Chondrocyte (in vitro differentiated cells): ENCODE data around the gene TK2. TPM values are rescaled to one million over a fixed set of nuclear protein-coding genes. Genes with fewer than 3 reads are reported as not detected.

Source experiments
- DNase-seq: peaks from one replicate; pipeline ENCODE4 v3.0.0; 2021; ENCODE audit warnings: mixed read lengths, low spot score
- H3K27ac Mint-ChIP-seq: one replicate; pipeline ENCODE4 v1.8.0; 2021; ENCODE audit warnings: mild to moderate bottlenecking, moderate library complexity, mixed read lengths; ENCODE audit not compliant: unreplicated experiment
- H3K27me3 Mint-ChIP-seq: 2 replicates; pipeline ENCODE4 v1.8.0; 2021; ENCODE audit warnings: low read depth, mixed read lengths
- H3K36me3 Mint-ChIP-seq: 2 replicates; pipeline ENCODE4 v1.8.0; 2021; ENCODE audit warnings: low read depth, mixed read lengths
- H3K4me1 Mint-ChIP-seq: 2 replicates; pipeline ENCODE4 v1.8.0; 2021; ENCODE audit warnings: low read depth, mild to moderate bottlenecking, mixed read lengths
- H3K4me3 Mint-ChIP-seq: one replicate; pipeline ENCODE4 v1.8.0; 2021; ENCODE audit warnings: mild to moderate bottlenecking, moderate library complexity, mixed read lengths; ENCODE audit not compliant: unreplicated experiment
- H3K9me3 Mint-ChIP-seq: 2 replicates; pipeline ENCODE4 v1.8.0; 2021; ENCODE audit warnings: low read depth, mixed read lengths
- CTCF ChIP-seq: fragments of 200-600 bp; sonication (generic); IDR thresholded peaks from 2 replicates; pipeline ENCODE4 v1.5.0; 2021; ENCODE audit warnings: antibody characterized with exemption, mild to moderate bottlenecking, moderate library complexity
- total RNA-seq: library from RNA; stranded (reverse); gene quantifications from 3 replicates; pipeline ENCODE4 v1.2.1, GENCODE V29; 2021

TK2 gene
- total RNA-seq, 1 donor from 2014 or later = 34.3 TPM

GRCh38 chr16:66560107-66560506 is 10.2 kb upstream of the TK2 start:
- no peaks in the 10 kb centered on the region for H3K9me3 Mint-ChIP-seq

DNA sequence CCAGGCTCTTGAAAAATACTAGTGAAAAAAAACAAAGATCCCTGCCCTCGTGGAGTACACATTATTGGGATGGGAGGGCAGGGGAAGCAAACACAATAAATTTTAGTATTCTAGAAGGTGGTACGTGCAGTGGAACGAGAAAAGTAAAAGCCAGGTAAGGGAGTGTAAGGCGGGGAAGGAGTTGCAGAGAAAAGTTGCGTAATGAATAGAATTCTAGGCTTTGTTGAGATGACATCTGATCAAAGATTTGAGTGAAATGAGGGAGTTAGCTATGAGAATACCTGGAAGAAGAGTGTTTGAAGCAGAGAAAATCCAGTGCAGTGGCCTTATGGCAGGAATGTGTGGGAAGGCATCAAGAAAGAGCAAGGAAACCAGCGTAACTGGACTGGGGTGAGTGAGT is 4.6 kb upstream of the TK2 start:
- DNase-seq = no peak
- no peak overlapping the region for H3K27ac Mint-ChIP-seq
- H3K4me1 Mint-ChIP-seq = peaks cover 53% of the 10 kb centered on the region
- no peak overlapping the region for H3K4me3 Mint-ChIP-seq
- H3K9me3 Mint-ChIP-seq = no peaks in the 10 kb centered on the region
- no peak for TF ChIP-seq CTCF
- no peaks in the 10 kb centered on the region for H3K27me3 Mint-ChIP-seq
- H3K36me3 Mint-ChIP-seq = peaks cover 5% of the 10 kb centered on the region

More at GRCh38 chr16:66560107-66560506, 10.2 kb upstream of the TK2 start:
- Mint-ChIP-seq H3K4me1 (peaks cover 13% of the 10 kb centered on the region), H3K36me3 (peaks cover 7% of the 10 kb centered on the region), H3K27me3 (no peaks in the 10 kb centered on the region), H3K27ac (no peak overlapping the region), H3K4me3 (no peak overlapping the region)
- no peak for DNase-seq
- TF ChIP-seq CTCF = no peak

- peaks cover 5% of the 10 kb centered on the region for H3K36me3 Mint-ChIP-seq
- peaks cover 57% of the 10 kb centered on the region for H3K4me1 Mint-ChIP-seq
- no peaks in the 10 kb centered on the region for H3K9me3 Mint-ChIP-seq
- no peak for TF ChIP-seq CTCF
- H3K27me3 Mint-ChIP-seq = no peaks in the 10 kb centered on the region
- H3K27ac Mint-ChIP-seq = no peak overlapping the region
- no peak for DNase-seq
- peak overlapping the region; percentile 92 for H3K4me3 Mint-ChIP-seq
These were observed 4.1 kb upstream of the TK2 start for GRCh38 chr16:66554021-66554420.

- Mint-ChIP-seq H3K36me3 (peaks cover 5% of the 10 kb centered on the region), H3K27me3 (no peaks in the 10 kb centered on the region), H3K4me1 (peaks cover 65% of the 10 kb centered on the region), H3K4me3 (peak overlapping the region; percentile 92), H3K9me3 (no peaks in the 10 kb centered on the region), H3K27ac (peak overlapping the region; percentile 63)
- DNase-seq = no peak
- TF ChIP-seq CTCF = no peak
These were observed 3.3 kb upstream of the TK2 start for GRCh38 chr16:66553223-66553622.

DNA sequence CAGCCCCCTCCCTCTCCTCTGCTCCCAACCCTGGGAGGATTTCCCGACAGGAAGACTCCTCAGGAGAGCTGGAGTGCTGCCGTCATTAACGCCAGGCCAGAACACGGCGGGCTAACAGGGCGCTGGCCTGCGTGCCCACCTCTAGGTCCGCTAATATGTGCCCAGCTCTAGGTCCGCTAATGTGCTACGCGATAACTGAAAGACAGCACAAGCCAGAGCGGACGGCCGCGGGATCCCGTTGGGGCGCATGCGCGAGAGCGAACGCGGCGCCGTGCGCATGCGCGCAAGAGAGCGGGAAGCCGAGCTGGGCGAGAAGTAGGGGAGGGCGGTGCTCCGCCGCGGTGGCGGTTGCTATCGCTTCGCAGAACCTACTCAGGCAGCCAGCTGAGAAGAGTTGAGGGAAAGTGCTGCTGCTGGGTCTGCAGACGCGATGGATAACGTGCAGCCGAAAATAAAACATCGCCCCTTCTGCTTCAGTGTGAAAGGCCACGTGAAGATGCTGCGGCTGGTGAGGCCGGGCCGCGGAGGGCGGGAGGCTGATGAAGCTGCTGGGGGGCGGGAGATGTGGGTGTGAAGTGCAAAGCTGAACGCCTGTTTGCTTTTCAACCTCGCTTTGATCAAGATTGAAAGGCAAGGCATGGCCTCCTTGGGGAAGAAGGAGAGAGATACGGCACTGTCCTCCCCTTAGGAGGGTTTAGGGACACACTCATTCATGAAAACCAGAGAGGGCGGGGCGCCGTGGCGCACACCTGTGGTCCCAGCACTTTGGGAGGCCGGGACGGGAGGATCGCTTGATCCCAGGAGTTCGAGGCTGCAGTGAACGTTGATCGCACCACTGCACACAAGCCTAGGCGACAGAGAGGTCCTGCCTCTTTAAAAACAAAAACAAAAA is 2.6 kb upstream of the TK2 start, which contains the start of gene CKLF:
Gene CKLF, plus strand, starts transcription at position 291 of the 892 bp plus-strand sequence. Its CDS starts 140 bp downstream, at position 431.
- no peak for DNase-seq
- H3K27me3 Mint-ChIP-seq = no peaks in the 10 kb centered on the region
- peaks cover 69% of the 10 kb centered on the region for H3K4me1 Mint-ChIP-seq

More for the DNA sequence above, 2.6 kb upstream of the TK2 start, which contains the start of gene CKLF:
- peak within 1 kb of the TSS; percentile 82 for H3K27ac Mint-ChIP-seq
- no peaks in the 10 kb centered on the region for H3K9me3 Mint-ChIP-seq
- H3K36me3 Mint-ChIP-seq = peaks cover 5% of the 10 kb centered on the region
- peak within 1 kb of the TSS; percentile 92 for H3K4me3 Mint-ChIP-seq
- TF ChIP-seq CTCF = no peak
